K562 (cell line): ENCODE results near the gene ZDHHC11B. TPM values are rescaled to one million over a fixed set of nuclear protein-coding genes. Genes with fewer than 3 reads are reported as not detected.
"Not testable (repeated sequence)": the region's sequence is repeated elsewhere in the genome, so short reads cannot be mapped to it uniquely, and the experiment has no call there.

Source experiments
- ATAC-seq: fragments of 200-7000 bp; cut with Tn5 transposase; 3 replicates; pipeline ENCODE4 v1.9.1; 2020; ENCODE audit warnings: moderate library complexity
- BruUV-seq: library from RNA; stranded (reverse); fragments of 400-500 nt; replicated peaks from 2 replicates; lab custom pipeline; 2021; lab: Mats Ljungman, UMichigan
- CTCF ChIA-PET: fragments of 300-600 bp; formaldehyde crosslinking; extraction: SDS; loops from one replicate; lab custom pipeline; 2021; ENCODE audit warnings: low intra/inter-chr PET ratio; lab: Yijun Ruan, JAX
- POLR2A ChIA-PET: fragments of 300-600, 350-650 bp; sonication (Branson Sonifier 250); formaldehyde crosslinking; extraction: SDS; loops from one replicate; lab custom pipeline; 2021; ENCODE audit warnings: antibody characterized with exemption, inconsistent platforms; lab: Yijun Ruan, JAX
- DNase-seq, 4 experiments: peaks; one replicate each; pipeline versions ENCODE4 v3.0.0 to v3.0.0-alpha.2; 2011 to 2018; ENCODE audit warnings: low spot score in 3 of 4, mixed read lengths in 3 of 4; ENCODE audit errors: extremely low read depth in 1 of 4
- FAIRE-seq: peaks from 2 replicates; lab custom pipeline; 2011; peaks lifted over from hg19 to GRCh38; lab: Jason Lieb, UNC
- H2AFZ ChIP-seq: 2 replicates; pipeline ENCODE4 v1.6.0; 2011; ENCODE audit warnings: low read depth, low read length, control low read depth, inconsistent platforms
- H3K27ac ChIP-seq: fragments of 200-600 bp; 3 replicates; pipeline ENCODE4 v1.8.0; 2011; ENCODE audit warnings: low read depth, mild to moderate bottlenecking, control low read depth, inconsistent platforms, low read length, moderate library complexity, mixed read lengths; ENCODE audit errors: extremely low read depth
- H3K27me3 ChIP-seq, 2 experiments: fragments of 300-600 bp in 1 of 2; 2 replicates in 1 of 2; 3 replicates in 1 of 2; pipeline versions ENCODE4 v1.6.0 to v1.8.0; 2011; ENCODE audit warnings: inconsistent platforms in 2 of 2, low read length in 2 of 2, mild to moderate bottlenecking in 1 of 2, mixed read lengths in 1 of 2, moderate library complexity in 1 of 2; ENCODE audit not compliant: control insufficient read depth in 2 of 2, insufficient read depth in 2 of 2
- H3K36me3 ChIP-seq: fragments of 300-600 bp; 3 replicates; pipeline ENCODE4 v1.8.0; 2011; ENCODE audit warnings: mild to moderate bottlenecking, low read length, inconsistent platforms; ENCODE audit not compliant: control insufficient read depth, insufficient read depth
- H3K4me1 ChIP-seq, 2 experiments: fragments of 200-600 bp in 1 of 2; replicated peaks in 1 of 2; 2 replicates in 1 of 2; 3 replicates in 1 of 2; pipeline versions ENCODE4 v1.5.1 to v1.8.0; 2011; ENCODE audit warnings: inconsistent platforms in 2 of 2, low read length in 2 of 2, mild to moderate bottlenecking in 1 of 2, mixed read lengths in 1 of 2, moderate library complexity in 1 of 2; ENCODE audit not compliant: control insufficient read depth in 2 of 2, insufficient read depth in 2 of 2
- H3K4me2 ChIP-seq: 2 replicates; pipeline ENCODE4 v1.6.1; 2011; ENCODE audit warnings: low read length, control low read depth, inconsistent platforms, mixed read lengths; ENCODE audit not compliant: insufficient read depth
- H3K4me3 ChIP-seq: fragments of 200-600 bp; sonication (generic), shearing (Covaris generic); 2 replicates; pipeline ENCODE4 v1.5.1; 2016; ENCODE audit warnings: control low read depth, inconsistent platforms
- H3K79me2 ChIP-seq: fragments of 200-600 bp; 3 replicates; pipeline ENCODE4 v1.8.0; 2011; ENCODE audit warnings: low read length, inconsistent platforms; ENCODE audit not compliant: control insufficient read depth, insufficient read depth
- H3K9ac ChIP-seq, 2 experiments: 2 replicates each; pipeline versions ENCODE4 v1.6.0 to v1.6.1; 2011; ENCODE audit warnings: low read depth in 2 of 2, low read length in 2 of 2, control low read depth in 1 of 2, inconsistent platforms in 1 of 2, mild to moderate bottlenecking in 1 of 2, mixed read lengths in 1 of 2; ENCODE audit not compliant: insufficient read depth in 1 of 2
- H3K9me1 ChIP-seq: one replicate; pipeline ENCODE4 v1.6.0; 2011; ENCODE audit warnings: inconsistent platforms, mild to moderate bottlenecking, low read length, moderate library complexity; ENCODE audit not compliant: control insufficient read depth, insufficient read depth
- H3K9me3 ChIP-seq: replicated peaks from 2 replicates; pipeline ENCODE4 v1.5.1; 2011; ENCODE audit warnings: low read depth, low read length, inconsistent platforms; ENCODE audit not compliant: control insufficient read depth, insufficient read depth
- H4K20me1 ChIP-seq: replicated peaks from 2 replicates; pipeline ENCODE4 v1.6.1; 2011; ENCODE audit warnings: low read length, inconsistent platforms, mixed read lengths; ENCODE audit not compliant: control insufficient read depth, insufficient read depth
- WGBS: fragments of 100-300 bp; shearing (Covaris generic); methylation state at CpG from one replicate; pipeline ENCODE4 v1.1.6; 2016; ENCODE audit warnings: low coverage, mixed read lengths; ENCODE audit not compliant: insufficient coverage; ENCODE audit errors: missing lambda C conversion rate; 5-methylcytosine and 5-hydroxymethylcytosine counted together
- in situ Hi-C: fragments of 300-500 bp; cut with MboI; formaldehyde crosslinking; loops from 4 replicates; pipeline ENCODE4 v1.15.0; 2018; ENCODE audit warnings: inconsistent platforms, mixed read lengths
- intact Hi-C: fragments of 100-400 bp; cut with micrococcal nuclease; formaldehyde crosslinking; loops from 2 replicates; pipeline ENCODE4 v1.14.2; 2022
- polyA plus RNA-seq, 8 experiments: library from polyadenylated mRNA; depleted of rRNA in 4 of 8; stranded (reverse) in 5 of 8; unstranded in 3 of 8; fragments of >200 nt; fragmentation: Nextera tagmentation in 2 of 8; fragmentation: Illumina TruSeq in 1 of 8; extraction: Ambion mirVana in 2 of 8; extraction: Trizol in 1 of 8; gene quantifications; 2 replicates each; pipeline versions ENCODE4 v1.2.1 to v1.2.3, GENCODE V29; 2011 to 2014; ENCODE audit warnings: inconsistent platforms in 1 of 8, missing spikeins in 1 of 8
- total RNA-seq, 7 experiments: library from RNA; depleted of rRNA in 6 of 7; stranded (reverse); fragments of >200 nt in 6 of 7; fragmentation: Illumina TruSeq in 2 of 7; extraction: Trizol in 2 of 7; gene quantifications; 2 replicates each; pipeline versions ENCODE4 v1.2.1 to v1.2.3, GENCODE V29; 2011 to 2021; ENCODE audit warnings: low replicate concordance in 1 of 7

ZDHHC11B gene
- total and polyA plus RNA-seq, 9 of the 15 experiments (the other 6 are each of a cell fraction or from before 2014, with no cell fraction given) = 0.03 to 0.23 (median 0.15) TPM; not detected in 3

DNA sequence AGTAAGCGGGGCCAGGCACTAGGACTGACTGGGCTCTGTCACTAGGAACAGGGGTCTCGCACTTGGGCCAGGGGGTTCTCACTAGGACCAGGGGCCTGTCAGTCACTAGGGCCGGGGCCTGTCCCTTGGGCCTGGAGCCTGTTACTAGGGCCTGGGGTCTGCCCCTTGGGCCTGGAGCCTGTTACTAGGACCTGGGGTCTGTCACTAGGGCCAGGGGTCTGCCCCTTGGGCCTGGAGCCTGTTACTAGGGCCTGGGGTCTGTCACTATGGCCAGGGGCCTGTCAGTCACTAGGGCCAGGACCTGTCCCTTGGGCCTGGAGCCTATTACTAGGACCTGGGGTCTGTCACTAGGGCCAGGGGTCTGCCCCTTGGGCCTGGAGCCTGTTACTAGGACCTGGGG lies 102.3 kb downstream of the ZDHHC11B start:
- BruUV-seq, H3K9me1 ChIP-seq, DNase-seq, H4K20me1 ChIP-seq, in situ Hi-C loops, H3K4me1 ChIP-seq, H3K9ac ChIP-seq, H3K4me2 ChIP-seq, FAIRE-seq, CTCF ChIA-PET, POLR2A ChIA-PET, H3K4me3 ChIP-seq, H3K79me2 ChIP-seq, H2AFZ ChIP-seq, H3K9me3 ChIP-seq, H3K27ac ChIP-seq, ATAC-seq, H3K36me3 ChIP-seq: not testable (repeated sequence)
- WGBS = no CpG with 5 or more reads among the region's 3 CpGs
- peaks cover 7 to 34% of the 10 kb centered on the region in 2 experiments; a peak in 4 of 5 replicates for H3K27me3 ChIP-seq
- intact Hi-C loops = loop anchor here (5.0 kb wide), 1 partner anchor 90 kb away; no protein-coding TSS in a partner anchor

- H3K9ac ChIP-seq, BruUV-seq, DNase-seq, H3K9me1 ChIP-seq, POLR2A ChIA-PET, H3K36me3 ChIP-seq, H3K79me2 ChIP-seq, H3K4me3 ChIP-seq, FAIRE-seq, in situ Hi-C loops, CTCF ChIA-PET, H3K9me3 ChIP-seq, H3K4me2 ChIP-seq, ATAC-seq, H4K20me1 ChIP-seq, H3K4me1 ChIP-seq, H3K27ac ChIP-seq, H2AFZ ChIP-seq: not testable (repeated sequence)
- H3K27me3 ChIP-seq = peaks cover 7 to 34% of the 10 kb centered on the region in 2 experiments; a peak in 4 of 5 replicates
- intact Hi-C loops = loop anchor here (5.0 kb wide), 1 partner anchor 91 kb away; no protein-coding TSS in a partner anchor
- 13% methylated on average over 15 of the region's 17 CpGs for WGBS
Measured at GRCh38 chr5:681317-682191, 103.0 kb downstream of the ZDHHC11B start.

DNA sequence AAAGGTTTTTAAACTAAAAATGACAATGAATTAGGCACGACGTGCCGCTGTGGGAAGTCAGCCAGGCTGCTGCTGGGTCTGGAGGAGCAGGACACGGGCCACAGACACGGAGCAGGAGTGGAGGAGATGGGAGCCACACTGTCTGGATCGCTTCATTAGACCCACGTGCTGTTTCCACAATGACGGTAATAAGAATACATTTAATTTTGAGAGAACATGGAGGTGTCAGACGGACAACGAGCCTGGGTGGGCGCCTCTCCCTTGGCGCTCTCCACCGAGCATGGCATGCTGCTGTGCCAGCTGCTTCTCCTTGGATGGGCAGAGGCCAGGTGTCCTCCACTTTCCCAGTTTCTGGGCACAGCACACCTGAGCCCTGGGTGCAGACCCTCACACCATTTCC lies 103.7 kb downstream of the ZDHHC11B start:
- WGBS = 11% methylated on average over 13 of the region's 13 CpGs
- CTCF ChIA-PET, H4K20me1 ChIP-seq, in situ Hi-C loops, H3K79me2 ChIP-seq, H3K4me1 ChIP-seq, H3K4me2 ChIP-seq, H3K9ac ChIP-seq, H3K36me3 ChIP-seq, H3K27ac ChIP-seq, BruUV-seq, ATAC-seq, POLR2A ChIA-PET, H3K9me3 ChIP-seq, DNase-seq, H2AFZ ChIP-seq, H3K4me3 ChIP-seq, FAIRE-seq, H3K9me1 ChIP-seq: not testable (repeated sequence)
- peaks cover 7 to 32% of the 10 kb centered on the region in 2 experiments; a peak in 4 of 5 replicates for H3K27me3 ChIP-seq
- intact Hi-C loops = loop anchor here (5.0 kb wide), 1 partner anchor 91 kb away; no protein-coding TSS in a partner anchor
